ENCODE data around the gene SLC4A7.

- no peak; the same call in 1 of the 2 replicates for TF ChIP-seq RAD21 (IDR thresholded peaks at IDR 0.05; ENCODE audit: low read depth)
- peak; percentile 80 for TF ChIP-seq TEAD4 (IDR thresholded peaks at IDR 0.05)
- no peak for TF ChIP-seq REST (IDR thresholded peaks at IDR 0.05; ENCODE audit: low read depth)
- peak; percentile 91 for TF ChIP-seq EP300 (IDR thresholded peaks at IDR 0.05; ENCODE audit: borderline replicate concordance)
- peak; percentile 14; the same call in 1 of the 2 replicates for TF ChIP-seq EGR1 (IDR thresholded peaks at IDR 0.05)
- peak; percentile 92 for TF ChIP-seq TCF12 (IDR thresholded peaks at IDR 0.05; ENCODE audit: low read depth)
- no peak for TF ChIP-seq CREB1 (IDR thresholded peaks at IDR 0.05; ENCODE audit: low read depth)
- TF ChIP-seq CEBPB (IDR thresholded peaks at IDR 0.05) = no peak
Observed at GRCh38 chr3:27484015-27484844, at the start of gene SLC4A7.

Measured in Ishikawa (cell line).